Measurements from ENCODE around the gene FUBP1. TPM values are rescaled to one million over a fixed set of nuclear protein-coding genes. Genes with fewer than 3 reads are reported as not detected.

The FUBP1 gene
- total and polyA plus RNA-seq, 2 of the 8 experiments (the other 6 are each of a cell fraction or from before 2014, with no cell fraction given), result 184 to 201 TPM

GRCh38 chr1:77954521-77954920 lies 24.4 kb downstream of the FUBP1 start:
- ChIA-PET POLR2A (ENCODE audit: partially characterized antibody) (interaction anchor here (0.6 to 5.3 kb wide), 5 partner anchors 12 to 28 kb away, joined by 3 to 47 read pairs (median 14); no protein-coding TSS in a partner anchor), CTCF (ENCODE audit: partially characterized antibody) (interaction anchor here (0.7 to 1.8 kb wide), 2 partner anchors 10 to 160 kb away, joined by 5 to 6 read pairs; no protein-coding TSS in a partner anchor)
- H2BK20ac ChIP-seq (ENCODE audit: low read length), result no peak overlapping the region
- H3K27ac ChIP-seq (ENCODE audit: low read depth, low read length), result no peak overlapping the region
- H3K4me3 ChIP-seq (ENCODE audit: extremely low read depth in 1 of 4, insufficient read depth in 2 of 4, low read depth in 3 of 4, low read length in 4 of 4), result no peak overlapping the region
- no peak overlapping the region for H2BK15ac ChIP-seq (ENCODE audit: low read length)
- H2AFZ ChIP-seq (ENCODE audit: low read length), result no peak overlapping the region
- no peak overlapping the region for H2BK5ac ChIP-seq (ENCODE audit: low read depth, low read length)
- FAIRE-seq, result no peak
- no peak overlapping the region for H3K4ac ChIP-seq (replicated peaks; ENCODE audit: insufficient read length, low read depth, low read length)
- H2BK12ac ChIP-seq (ENCODE audit: low read depth, low read length), result no peak overlapping the region
- H3K23me2 ChIP-seq (ENCODE audit: low read depth, low read length), result no peaks in the 10 kb centered on the region
- H3K18ac ChIP-seq (ENCODE audit: extremely low read depth, low read length), result no peak overlapping the region
- H3K23ac ChIP-seq (ENCODE audit: insufficient read length), result no peak overlapping the region
- H3K4me1 ChIP-seq (replicated peaks in 1 of 4; ENCODE audit: control insufficient read depth in 3 of 4, insufficient read depth in 4 of 4, low read length in 3 of 4), result no peaks in the 10 kb centered on the region
- H3K79me2 ChIP-seq (ENCODE audit: control insufficient read depth in 1 of 2, insufficient read depth in 2 of 2, low read length in 2 of 2), result peaks cover 0 to 11% of the 10 kb centered on the region in 2 experiments; a peak in 1 of 4 replicates
- H3K36me3 ChIP-seq (ENCODE audit: control insufficient read depth in 2 of 4, insufficient read depth in 4 of 4, low read length in 3 of 4), result peaks cover 17 to 99% (median 69%) of the 10 kb centered on the region in 4 experiments; a peak in 7 of 8 replicates
- no peak overlapping the region for H3K4me2 ChIP-seq (ENCODE audit: insufficient read depth in 1 of 2, low read depth in 2 of 2, low read length in 2 of 2)
- no peak for TF ChIP-seq ZNF274 (IDR thresholded peaks at IDR 0.05; ENCODE audit: borderline replicate concordance, extremely low read depth, low read length)
- no peaks in the 10 kb centered on the region for H3K27me3 ChIP-seq (replicated peaks in 1 of 4; ENCODE audit: control insufficient read depth in 3 of 4, extremely low read depth in 1 of 4, insufficient read depth in 3 of 4, low read length in 3 of 4)
- H2AK5ac ChIP-seq (ENCODE audit: low read depth, low read length), result no peak overlapping the region
- H2BK120ac ChIP-seq (replicated peaks; ENCODE audit: low read depth, low read length), result no peak overlapping the region
- no peak overlapping the region for H4K8ac ChIP-seq (ENCODE audit: extremely low read depth, insufficient read depth, low read length)
- no peak overlapping the region for H4K91ac ChIP-seq (replicated peaks; ENCODE audit: insufficient read length, low read length)
- no peak overlapping the region for H3K56ac ChIP-seq (replicated peaks; ENCODE audit: insufficient read length, low read depth, low read length)
- no peak overlapping the region for H3K9ac ChIP-seq (replicated peaks in 1 of 4; ENCODE audit: extremely low read depth in 1 of 4, low read depth in 3 of 4, low read length in 3 of 4)
- H3K9me3 ChIP-seq (ENCODE audit: insufficient read depth in 2 of 2, low read depth in 1 of 2, low read length in 1 of 2), result no peaks in the 10 kb centered on the region
- no peaks in the 10 kb centered on the region for H3K79me1 ChIP-seq (ENCODE audit: low read depth, low read length)
- DNase-seq (ENCODE audit: low read depth in 1 of 2, low spot score in 2 of 2), result no peak
- H4K20me1 ChIP-seq (replicated peaks in 1 of 2; ENCODE audit: control insufficient read depth in 1 of 2, insufficient read depth in 2 of 2, low read length in 2 of 2), result peaks cover 6 to 8% of the 10 kb centered on the region in 2 experiments
- no peak overlapping the region for H4K5ac ChIP-seq (ENCODE audit: insufficient read length, low read depth, low read length)
- H3K14ac ChIP-seq (ENCODE audit: insufficient read length), result no peak overlapping the region
- WGBS, 2 experiments (ENCODE audit: extremely low coverage in 1 of 2, insufficient coverage in 1 of 2, insufficient read length in 1 of 2, insufficient replicate concordance in 2 of 2, low coverage in 1 of 2, low lambda C conversion rate in 2 of 2, missing lambda C conversion rate in 1 of 2), result 94% methylated on average over 2 of the region's 2 CpGs; no CpG with 5 or more reads in 1 of the 2 experiments

Measured in H1 (cell line).